IMR-90 (cell line): ENCODE measurements around the gene STAT4. TPM values are rescaled to one million over a fixed set of nuclear protein-coding genes. Genes with fewer than 3 reads are reported as not detected.

ENCODE experiments used
- ATAC-seq: fragments of 200-7000 bp; cut with Tn5 transposase; 2 replicates; pipeline ENCODE4 v1.9.1; 2020; ENCODE audit warnings: low read depth, mild to moderate bottlenecking, moderate library complexity
- BruUV-seq: library from RNA; stranded (reverse); fragments of 400-500 nt; replicated peaks from 2 replicates; lab custom pipeline; 2021; lab: Mats Ljungman, UMichigan
- CTCF ChIA-PET: fragments of 300-600 bp; formaldehyde crosslinking; extraction: SDS; loops from one replicate; lab custom pipeline; 2021; ENCODE audit warnings: antibody characterized with exemption; lab: Yijun Ruan, JAX
- POLR2A ChIA-PET: fragments of 300-600 bp; sonication (Branson Sonifier 250); formaldehyde crosslinking; loops from one replicate; lab custom pipeline; 2022; ENCODE audit warnings: antibody characterized with exemption; ENCODE audit not compliant: unreplicated experiment; lab: Charles Lee
- DNase-seq: peaks from one replicate; pipeline ENCODE4 v3.0.0; 2013
- H2AFZ ChIP-seq: replicated peaks from 2 replicates; pipeline ENCODE3; 2013; ENCODE audit warnings: low read length, mild to moderate bottlenecking; ENCODE audit not compliant: poor library complexity
- H2AK5ac ChIP-seq: 2 replicates; pipeline ENCODE4 v1.6.1; 2013; ENCODE audit warnings: low read depth, low read length, inconsistent platforms
- H2AK9ac ChIP-seq: replicated peaks from 2 replicates; pipeline ENCODE3; 2013; ENCODE audit warnings: mild to moderate bottlenecking, low read depth, low read length, moderate library complexity; ENCODE audit not compliant: poor library complexity
- H2BK120ac ChIP-seq: 2 replicates; pipeline ENCODE4 v1.6.1; 2013; ENCODE audit warnings: low read depth, low read length, inconsistent platforms
- H2BK15ac ChIP-seq: 3 replicates; pipeline ENCODE4 v1.6.1; 2013; ENCODE audit warnings: low read depth, low read length, inconsistent platforms
- H2BK20ac ChIP-seq: 2 replicates; pipeline ENCODE4 v1.6.1; 2013; ENCODE audit warnings: low read depth, mild to moderate bottlenecking, inconsistent platforms, low read length, moderate library complexity
- H2BK5ac ChIP-seq: 2 replicates; pipeline ENCODE4 v1.6.1; 2013; ENCODE audit warnings: mild to moderate bottlenecking, low read depth, low read length, inconsistent platforms; ENCODE audit not compliant: poor library complexity, severe bottlenecking
- H3K14ac ChIP-seq: replicated peaks from 2 replicates; pipeline ENCODE4 v1.6.1; 2013; ENCODE audit warnings: low read depth, low read length, inconsistent platforms
- H3K18ac ChIP-seq: 2 replicates; pipeline ENCODE4 v1.6.1; 2013; ENCODE audit warnings: low read depth, low read length, control low read depth
- H3K23ac ChIP-seq: 2 replicates; pipeline ENCODE4 v1.6.1; 2013; ENCODE audit warnings: low read depth, low read length, inconsistent platforms
- H3K27ac ChIP-seq: 2 replicates; pipeline ENCODE4 v1.5.1; 2013; ENCODE audit warnings: mild to moderate bottlenecking, control low read depth, low read length; ENCODE audit not compliant: insufficient read depth
- H3K27me3 ChIP-seq: 2 replicates; pipeline ENCODE4 v1.6.1; 2013; ENCODE audit warnings: low read length; ENCODE audit not compliant: control insufficient read depth, insufficient read depth
- H3K36me3 ChIP-seq: 2 replicates; pipeline ENCODE4 v1.6.1; 2013; ENCODE audit warnings: low read length, mixed read lengths; ENCODE audit not compliant: control insufficient read depth, insufficient read depth
- H3K4ac ChIP-seq: 2 replicates; pipeline ENCODE4 v1.6.1; 2013; ENCODE audit warnings: low read depth, low read length, inconsistent platforms
- H3K4me1 ChIP-seq: 2 replicates; pipeline ENCODE4 v1.6.1; 2013; ENCODE audit warnings: low read length, mixed read lengths; ENCODE audit not compliant: control insufficient read depth, insufficient read depth
- H3K4me2 ChIP-seq: 2 replicates; pipeline ENCODE4 v1.6.1; 2013; ENCODE audit warnings: low read depth, mild to moderate bottlenecking, control low read depth, low read length, moderate library complexity
- H3K4me3 ChIP-seq: 2 replicates; pipeline ENCODE4 v1.5.1; 2013; ENCODE audit warnings: low read depth, mild to moderate bottlenecking, control low read depth, low read length, moderate library complexity; ENCODE audit not compliant: insufficient read depth
- H3K56ac ChIP-seq: 2 replicates; pipeline ENCODE4 v1.6.1; 2013; ENCODE audit warnings: low read length, inconsistent platforms; ENCODE audit not compliant: insufficient read depth; ENCODE audit errors: extremely low read depth
- H3K79me1 ChIP-seq, 2 experiments: 2 replicates each; pipeline ENCODE4 v1.6.1; 2013; ENCODE audit warnings: low read length in 2 of 2, inconsistent platforms in 1 of 2, low read depth in 1 of 2
- H3K9ac ChIP-seq: 2 replicates; pipeline ENCODE4 v1.6.1; 2013; ENCODE audit warnings: low read depth, low read length, control low read depth
- H3K9me1 ChIP-seq: 2 replicates; pipeline ENCODE4 v1.6.1; 2013; ENCODE audit warnings: low read length, inconsistent platforms; ENCODE audit not compliant: insufficient read depth
- H3K9me3 ChIP-seq: 2 replicates; pipeline ENCODE4 v1.6.1; 2013; ENCODE audit warnings: low read length; ENCODE audit not compliant: control insufficient read depth, insufficient read depth
- H4K20me1 ChIP-seq: 2 replicates; pipeline ENCODE4 v1.6.1; 2013; ENCODE audit warnings: low read length, inconsistent platforms; ENCODE audit not compliant: insufficient read depth
- H4K5ac ChIP-seq: 2 replicates; pipeline ENCODE4 v1.6.1; 2013; ENCODE audit warnings: mild to moderate bottlenecking, low read depth, low read length, control low read depth
- H4K8ac ChIP-seq, 2 experiments: 2 replicates each; pipeline ENCODE4 v1.6.1; 2013; ENCODE audit warnings: low read depth in 2 of 2, low read length in 2 of 2, control low read depth in 1 of 2, inconsistent platforms in 1 of 2
- H4K91ac ChIP-seq: 2 replicates; pipeline ENCODE4 v1.6.1; 2013; ENCODE audit warnings: low read depth, low read length, inconsistent platforms; ENCODE audit not compliant: insufficient read depth
- BHLHE40 ChIP-seq: fragments of 150-350 bp; IDR thresholded peaks from 2 replicates; pipeline ENCODE4 v1.6.1; 2016; ENCODE audit warnings: mild to moderate bottlenecking, low read depth, low read length
- CEBPB ChIP-seq: IDR thresholded peaks from 2 replicates; pipeline ENCODE4 v1.6.1; 2012; ENCODE audit warnings: low read depth, low read length, improper control_type of control experiment
- CHD1 ChIP-seq: IDR thresholded peaks from 2 replicates; pipeline ENCODE4 v1.6.1; 2012; ENCODE audit warnings: low read depth, low read length, improper control_type of control experiment
- FOS ChIP-seq: fragments of 150-350 bp; IDR thresholded peaks from 2 replicates; pipeline ENCODE4 v1.6.1; 2016; ENCODE audit warnings: low read depth, low read length
- MAFK ChIP-seq: IDR thresholded peaks from 2 replicates; pipeline ENCODE4 v1.6.1; 2012; ENCODE audit warnings: low read depth, low read length, improper control_type of control experiment
- NFE2L2 ChIP-seq: fragments of 150-350 bp; IDR thresholded peaks from 2 replicates; pipeline ENCODE4 v1.6.1; 2016; ENCODE audit warnings: low read depth, mild to moderate bottlenecking, low read length
- POLR2A ChIP-seq: IDR thresholded peaks from 2 replicates; pipeline ENCODE4 v1.6.1; 2012; ENCODE audit warnings: mild to moderate bottlenecking, low read depth, low read length
- RAD21 ChIP-seq: IDR thresholded peaks from 2 replicates; pipeline ENCODE4 v1.6.1; 2012; ENCODE audit warnings: low read length, improper control_type of control experiment
- RCOR1 ChIP-seq: IDR thresholded peaks from 2 replicates; pipeline ENCODE4 v1.6.1; 2012; ENCODE audit warnings: mild to moderate bottlenecking, low read length, improper control_type of control experiment; ENCODE audit not compliant: insufficient replicate concordance
- RFX5 ChIP-seq: IDR thresholded peaks from 2 replicates; pipeline ENCODE4 v1.8.0; 2012; ENCODE audit warnings: low read depth, mild to moderate bottlenecking, low read length, moderate library complexity
- SMC3 ChIP-seq: fragments of 150-350 bp; IDR thresholded peaks from 2 replicates; pipeline ENCODE4 v1.6.1; 2016; ENCODE audit warnings: low read depth, mild to moderate bottlenecking, antibody characterized with exemption, low read length, moderate library complexity
- WGBS, 2 experiments: methylation state at CpG; one replicate each; pipeline versions ENCODE4 v1.1.5 to v1.1.7; 2013; ENCODE audit warnings: missing lambda C conversion rate in 2 of 2; ENCODE audit not compliant: insufficient read length in 1 of 2; ENCODE audit errors: extremely low coverage in 2 of 2; 5-methylcytosine and 5-hydroxymethylcytosine counted together
- dilution Hi-C: fragments of 300-500 bp; cut with HindIII; formaldehyde crosslinking; loops from one replicate; pipeline ENCODE4 v1.14.3; 2018; ENCODE audit warnings: low sequenced_read_pairs; ENCODE audit not compliant: unreplicated experiment
- in situ Hi-C: fragments of 300-500 bp; cut with MboI; formaldehyde crosslinking; loops from 3 replicates; pipeline ENCODE4 v1.14.3; 2019; ENCODE audit warnings: low sequenced_read_pairs, inconsistent platforms, mixed read lengths
- intact Hi-C: fragments of 100-400 bp; cut with micrococcal nuclease; formaldehyde crosslinking; loops from 2 replicates; pipeline ENCODE4 v1.10.0; 2022
- polyA plus RNA-seq, 3 experiments: library from polyadenylated mRNA; depleted of rRNA; stranded (reverse); fragments of >200 nt; gene quantifications; 2 replicates each; pipeline ENCODE4 v1.2.3, GENCODE V29; 2012; ENCODE audit warnings: low replicate concordance in 1 of 3
- total RNA-seq: library from RNA; depleted of rRNA; stranded (reverse); fragments of >200 nt; gene quantifications from 2 replicates; pipeline ENCODE4 v1.2.3, GENCODE V29; 2012
- TF ChIP-seq, protein P1 (sequence below): fragments of 150-350 bp; IDR thresholded peaks from 2 replicates; pipeline ENCODE4 v1.6.1; 2016; ENCODE audit warnings: low read depth, mild to moderate bottlenecking, low read length, moderate library complexity, borderline replicate concordance
- TF ChIP-seq, protein P2 (sequence below): conservative IDR thresholded peaks from 2 replicates; pipeline ENCODE4 v1.5.1; 2012; ENCODE audit warnings: mild to moderate bottlenecking, low read depth, low read length, improper control_type of control experiment

STAT4 gene
- total and polyA plus RNA-seq, 2 of the 4 experiments (the other 2 are of a cell fraction): 0.36 to 0.48 TPM

DNA sequence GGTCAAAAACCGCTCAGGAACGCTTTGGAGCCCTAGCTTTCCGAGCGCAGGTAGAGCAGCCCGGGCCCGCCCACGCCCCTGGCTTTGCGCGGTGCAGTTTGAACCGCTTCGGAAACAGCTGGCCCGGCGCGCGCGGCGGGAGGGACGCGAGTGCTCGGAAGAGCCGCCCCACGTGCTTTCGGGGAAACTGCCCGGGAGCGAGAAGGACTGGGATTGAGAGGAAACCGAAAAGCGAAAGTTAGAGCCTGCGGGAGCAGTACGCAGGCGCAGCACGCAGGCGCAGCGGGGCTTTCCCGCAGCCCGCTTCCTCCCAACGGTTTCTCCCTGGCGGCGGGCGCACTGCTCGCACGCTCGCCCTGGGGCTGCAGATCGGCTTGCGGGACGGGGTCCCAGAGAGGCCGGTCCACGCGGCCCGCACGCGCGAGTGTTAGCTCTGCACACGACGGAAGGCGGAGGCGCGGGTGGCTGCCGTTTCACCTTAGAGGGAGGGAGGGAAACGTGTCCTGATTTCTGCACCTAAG is 130.5 kb downstream of the STAT4 start (continued):
- TF ChIP-seq RCOR1 (peak; percentile 84), CEBPB (no peak), CHD1 (no peak; the same call in 1 of the 2 replicates), SMC3 (0 out of 2 replicates have a peak, but pooled peaks have one; percentile 8), RAD21 (peak; percentile 22; the same call in 1 of the 2 replicates)

DNA sequence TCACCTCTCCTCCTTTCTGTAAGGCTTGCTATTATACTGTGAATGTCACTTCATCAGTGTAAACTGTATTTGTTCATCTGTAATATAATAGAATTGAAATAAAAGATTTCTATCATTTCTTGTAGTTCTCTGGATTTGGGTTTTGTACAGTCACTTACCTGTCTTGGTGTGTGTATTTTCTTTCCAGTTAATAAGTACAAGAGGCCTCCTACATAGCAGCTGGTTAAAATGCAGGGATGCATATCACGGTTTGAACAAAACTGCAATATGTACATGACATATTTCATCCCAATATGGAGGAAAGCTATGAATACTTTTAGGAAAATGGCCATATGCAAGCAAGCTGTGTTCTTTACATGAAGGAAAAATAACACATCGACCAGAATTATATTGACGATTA is 131.4 kb downstream of the STAT4 start:
- Histone ChIP-seq H3K36me3 (no peaks in the 10 kb centered on the region), H4K5ac (no peak overlapping the region), H3K23ac (no peak overlapping the region), H2BK15ac (no peak overlapping the region), H3K9me3 (no peaks in the 10 kb centered on the region), H4K8ac (no peak overlapping the region), H2AFZ (no peak overlapping the region), H3K14ac (no peak overlapping the region), H4K20me1 (no peaks in the 10 kb centered on the region), H3K4me1 (peaks cover 18% of the 10 kb centered on the region), H3K4me3 (no peak overlapping the region), H4K91ac (no peak overlapping the region), H2BK120ac (no peak overlapping the region), H2BK20ac (no peak overlapping the region), H2BK5ac (no peak overlapping the region), H3K79me1 (peaks cover 6 to 30% of the 10 kb centered on the region in 2 experiments; a peak in 3 of 4 replicates), H2AK5ac (no peak overlapping the region), H3K27me3 (no peaks in the 10 kb centered on the region), H2AK9ac (no peak overlapping the region), H3K9me1 (peaks cover 17% of the 10 kb centered on the region), H3K18ac (no peak overlapping the region), H3K56ac (no peak overlapping the region), H3K4ac (no peak overlapping the region), H3K4me2 (no peak overlapping the region), H3K27ac (no peak overlapping the region), H3K9ac (no peak overlapping the region)
- dilution Hi-C loops (no loop called here), in situ Hi-C loops (no loop called here), intact Hi-C loops (no loop called here)
- ATAC-seq: no peak
- no TSS peak for BruUV-seq
- ChIA-PET CTCF (no interaction called here), POLR2A (interaction anchor here (0.6 to 0.9 kb wide), 2 partner anchors 10 to 397 kb away, joined by 3 to 4 read pairs; no protein-coding TSS in a partner anchor)
- no peak for DNase-seq
- TF ChIP-seq POLR2A: no peak
- no peak for TF ChIP-seq RFX5
- TF ChIP-seq MAFK: no peak
- TF ChIP-seq, protein P1, sequence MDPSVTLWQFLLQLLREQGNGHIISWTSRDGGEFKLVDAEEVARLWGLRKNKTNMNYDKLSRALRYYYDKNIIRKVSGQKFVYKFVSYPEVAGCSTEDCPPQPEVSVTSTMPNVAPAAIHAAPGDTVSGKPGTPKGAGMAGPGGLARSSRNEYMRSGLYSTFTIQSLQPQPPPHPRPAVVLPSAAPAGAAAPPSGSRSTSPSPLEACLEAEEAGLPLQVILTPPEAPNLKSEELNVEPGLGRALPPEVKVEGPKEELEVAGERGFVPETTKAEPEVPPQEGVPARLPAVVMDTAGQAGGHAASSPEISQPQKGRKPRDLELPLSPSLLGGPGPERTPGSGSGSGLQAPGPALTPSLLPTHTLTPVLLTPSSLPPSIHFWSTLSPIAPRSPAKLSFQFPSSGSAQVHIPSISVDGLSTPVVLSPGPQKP: no peak
- TF ChIP-seq NFE2L2: no peak
- no peak for TF ChIP-seq FOS
- TF ChIP-seq RCOR1: no peak
- TF ChIP-seq, protein P2, sequence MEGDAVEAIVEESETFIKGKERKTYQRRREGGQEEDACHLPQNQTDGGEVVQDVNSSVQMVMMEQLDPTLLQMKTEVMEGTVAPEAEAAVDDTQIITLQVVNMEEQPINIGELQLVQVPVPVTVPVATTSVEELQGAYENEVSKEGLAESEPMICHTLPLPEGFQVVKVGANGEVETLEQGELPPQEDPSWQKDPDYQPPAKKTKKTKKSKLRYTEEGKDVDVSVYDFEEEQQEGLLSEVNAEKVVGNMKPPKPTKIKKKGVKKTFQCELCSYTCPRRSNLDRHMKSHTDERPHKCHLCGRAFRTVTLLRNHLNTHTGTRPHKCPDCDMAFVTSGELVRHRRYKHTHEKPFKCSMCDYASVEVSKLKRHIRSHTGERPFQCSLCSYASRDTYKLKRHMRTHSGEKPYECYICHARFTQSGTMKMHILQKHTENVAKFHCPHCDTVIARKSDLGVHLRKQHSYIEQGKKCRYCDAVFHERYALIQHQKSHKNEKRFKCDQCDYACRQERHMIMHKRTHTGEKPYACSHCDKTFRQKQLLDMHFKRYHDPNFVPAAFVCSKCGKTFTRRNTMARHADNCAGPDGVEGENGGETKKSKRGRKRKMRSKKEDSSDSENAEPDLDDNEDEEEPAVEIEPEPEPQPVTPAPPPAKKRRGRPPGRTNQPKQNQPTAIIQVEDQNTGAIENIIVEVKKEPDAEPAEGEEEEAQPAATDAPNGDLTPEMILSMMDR: no peak
- TF ChIP-seq SMC3: no peak
- TF ChIP-seq BHLHE40: no peak
- no CpG with 5 or more reads among the region's 3 CpGs for WGBS, 2 experiments
